ENCODE measurements around the gene SEMA6A. TPM values are rescaled to one million over a fixed set of nuclear protein-coding genes. Genes with fewer than 3 reads are reported as not detected.

The SEMA6A gene
- total and polyA plus RNA-seq, 2 of the 13 experiments (the other 11 are each of a cell fraction or from before 2014, with no cell fraction given): 5.1 to 6.5 TPM

DNA sequence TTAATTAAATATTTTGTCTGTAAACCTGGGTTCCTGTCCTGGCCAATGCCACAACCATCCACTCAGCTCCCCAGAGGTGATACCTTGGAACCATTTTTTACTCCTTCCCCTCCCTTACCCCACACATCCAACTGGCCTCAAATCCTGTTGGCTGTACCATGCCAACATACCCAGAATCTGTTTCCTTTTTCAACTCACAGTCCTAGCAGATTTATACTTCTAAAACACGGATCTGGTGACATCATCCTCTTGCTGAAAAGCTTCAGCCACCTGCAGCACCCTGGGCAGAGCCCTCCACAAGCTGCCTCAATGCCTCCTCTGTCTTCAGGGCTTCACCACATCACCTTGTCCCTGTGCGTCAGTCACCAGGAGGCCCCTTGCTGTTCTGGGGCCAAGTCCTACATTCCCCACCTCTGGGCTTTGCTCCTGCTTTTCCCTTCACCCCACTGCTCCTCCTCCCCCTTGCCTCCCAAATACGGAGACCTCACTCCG is 14.9 kb downstream of the SEMA6A start:
- FAIRE-seq (no peak), ATAC-seq (no peak; the same call in 2 of the 3 replicates), DNase-seq (ENCODE audit: low spot score) (no peak)
- intact Hi-C loops (cut with micrococcal nuclease; ENCODE audit: unreplicated experiment): loop anchor here (5.0 kb wide), 1 partner anchor 422 kb away; no protein-coding TSS in a partner anchor
- ChIA-PET CTCF (ENCODE audit: low intra/inter-chr PET ratio, low total read pairs) (no interaction called here), POLR2A (no interaction called here)
- Histone ChIP-seq H3K4me3 (replicated peaks in 1 of 3; ENCODE audit: insufficient read depth in 1 of 3, low read depth in 2 of 3, low read length in 3 of 3) (no peak overlapping the region), H3K4me1 (ENCODE audit: insufficient read depth, low read length) (peaks cover 19% of the 10 kb centered on the region), H3K79me2 (ENCODE audit: insufficient read depth, low read length) (peaks cover 65% of the 10 kb centered on the region), H3K9me3 (ENCODE audit: low read length) (no peaks in the 10 kb centered on the region), H4K20me1 (ENCODE audit: insufficient read depth, low read length) (no peaks in the 10 kb centered on the region), H3K27ac (ENCODE audit: extremely low read length, insufficient read depth, low read length) (no peak overlapping the region), H2AFZ (ENCODE audit: low read length) (no peak overlapping the region), H3K36me3 (replicated peaks in 1 of 2; ENCODE audit: control insufficient read depth in 1 of 2, insufficient read depth in 2 of 2, low read length in 2 of 2) (no peaks in the 10 kb centered on the region), H3K27me3 (ENCODE audit: control insufficient read depth in 1 of 2, insufficient read depth in 2 of 2, low read length in 2 of 2) (no peaks in the 10 kb centered on the region), H3K9ac (ENCODE audit: insufficient read depth, low read depth, low read length) (no peak overlapping the region), H3K4me2 (ENCODE audit: low read depth, low read length) (no peak overlapping the region)
- BruUV-seq (replicated peaks): no TSS peak
- in situ Hi-C loops (cut with HindIII; ENCODE audit: extremely low pct_ligation_motif_present, low pct_unique_long_range_greater_than_20kb): no loop called here
- TF ChIP-seq TRIM24 (CRISPR knock-in tag; IDR thresholded peaks at IDR 0.05) (no peak), AHR (CRISPR knock-in tag; IDR thresholded peaks at IDR 0.05) (no peak), MEIS1 (CRISPR knock-in tag; IDR thresholded peaks at IDR 0.05; ENCODE audit: borderline replicate concordance) (no peak), MATR3 (CRISPR knock-in tag; IDR thresholded peaks at IDR 0.05) (no peak), ZNF350 (CRISPR knock-in tag; IDR thresholded peaks at IDR 0.05; ENCODE audit: borderline replicate concordance, low read depth) (no peak), RBFOX2 (IDR thresholded peaks at IDR 0.05; ENCODE audit: low read depth, low read length) (no peak), ATF7 (IDR thresholded peaks at IDR 0.05) (peak; percentile 48; the same call in 1 of the 2 replicates), ATF7 (CRISPR knock-in tag; IDR thresholded peaks at IDR 0.05) (no peak)
- TF ChIP-seq, protein P1, sequence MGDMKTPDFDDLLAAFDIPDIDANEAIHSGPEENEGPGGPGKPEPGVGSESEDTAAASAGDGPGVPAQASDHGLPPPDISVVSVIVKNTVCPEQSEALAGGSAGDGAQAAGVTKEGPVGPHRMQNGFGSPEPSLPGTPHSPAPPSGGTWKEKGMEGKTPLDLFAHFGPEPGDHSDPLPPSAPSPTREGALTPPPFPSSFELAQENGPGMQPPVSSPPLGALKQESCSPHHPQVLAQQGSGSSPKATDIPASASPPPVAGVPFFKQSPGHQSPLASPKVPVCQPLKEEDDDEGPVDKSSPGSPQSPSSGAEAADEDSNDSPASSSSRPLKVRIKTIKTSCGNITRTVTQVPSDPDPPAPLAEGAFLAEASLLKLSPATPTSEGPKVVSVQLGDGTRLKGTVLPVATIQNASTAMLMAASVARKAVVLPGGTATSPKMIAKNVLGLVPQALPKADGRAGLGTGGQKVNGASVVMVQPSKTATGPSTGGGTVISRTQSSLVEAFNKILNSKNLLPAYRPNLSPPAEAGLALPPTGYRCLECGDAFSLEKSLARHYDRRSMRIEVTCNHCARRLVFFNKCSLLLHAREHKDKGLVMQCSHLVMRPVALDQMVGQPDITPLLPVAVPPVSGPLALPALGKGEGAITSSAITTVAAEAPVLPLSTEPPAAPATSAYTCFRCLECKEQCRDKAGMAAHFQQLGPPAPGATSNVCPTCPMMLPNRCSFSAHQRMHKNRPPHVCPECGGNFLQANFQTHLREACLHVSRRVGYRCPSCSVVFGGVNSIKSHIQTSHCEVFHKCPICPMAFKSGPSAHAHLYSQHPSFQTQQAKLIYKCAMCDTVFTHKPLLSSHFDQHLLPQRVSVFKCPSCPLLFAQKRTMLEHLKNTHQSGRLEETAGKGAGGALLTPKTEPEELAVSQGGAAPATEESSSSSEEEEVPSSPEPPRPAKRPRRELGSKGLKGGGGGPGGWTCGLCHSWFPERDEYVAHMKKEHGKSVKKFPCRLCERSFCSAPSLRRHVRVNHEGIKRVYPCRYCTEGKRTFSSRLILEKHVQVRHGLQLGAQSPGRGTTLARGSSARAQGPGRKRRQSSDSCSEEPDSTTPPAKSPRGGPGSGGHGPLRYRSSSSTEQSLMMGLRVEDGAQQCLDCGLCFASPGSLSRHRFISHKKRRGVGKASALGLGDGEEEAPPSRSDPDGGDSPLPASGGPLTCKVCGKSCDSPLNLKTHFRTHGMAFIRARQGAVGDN (CRISPR knock-in tag; IDR thresholded peaks at IDR 0.05): no peak
- 64% methylated on average over 4 of the region's 4 CpGs for WGBS (ENCODE audit: low lambda C conversion rate)

Data from HepG2 (cell line).